Panc1 (cell line): ENCODE data around the gene TBC1D32. TPM values are rescaled to one million over a fixed set of nuclear protein-coding genes. Genes with fewer than 3 reads are reported as not detected.

ENCODE experiments used
- ATAC-seq: fragments of 200-7000 bp; cut with Tn5 transposase; 2 replicates; pipeline ENCODE4 v1.9.1; 2020; ENCODE audit warnings: mild to moderate bottlenecking, moderate library complexity
- BruUV-seq: library from RNA; stranded (reverse); fragments of 400-500 nt; replicated peaks from 2 replicates; lab custom pipeline; 2021; lab: Mats Ljungman, UMichigan
- CTCF ChIA-PET: fragments of 300-600 bp; sonication (Branson Sonifier 250); formaldehyde crosslinking; loops from one replicate; lab custom pipeline; 2022; ENCODE audit warnings: antibody characterized with exemption; lab: Charles Lee
- POLR2A ChIA-PET: fragments of 300-600 bp; sonication (Branson Sonifier 250); formaldehyde crosslinking; loops from one replicate; lab custom pipeline; 2022; ENCODE audit warnings: antibody characterized with exemption; lab: Charles Lee
- DNase-seq: peaks from one replicate; pipeline ENCODE4 v3.0.0-alpha.2; 2010; ENCODE audit warnings: low read depth, low spot score
- H3K27ac ChIP-seq: 2 replicates; pipeline ENCODE4 v1.5.1; 2011; ENCODE audit warnings: mild to moderate bottlenecking, low read length, inconsistent platforms
- H3K27me3 ChIP-seq: fragments of 200-500 bp; sonication (Bioruptor generic); 2 replicates; pipeline ENCODE4 v1.6.0; 2014; ENCODE audit warnings: low read length, inconsistent platforms; ENCODE audit not compliant: control insufficient read depth, insufficient read depth
- H3K36me3 ChIP-seq: fragments of 200-500 bp; sonication (Bioruptor generic); 2 replicates; pipeline ENCODE4 v1.5.1; 2014; ENCODE audit warnings: inconsistent platforms, mild to moderate bottlenecking, low read length, moderate library complexity; ENCODE audit not compliant: control insufficient read depth, insufficient read depth
- H3K4me1 ChIP-seq: 2 replicates; pipeline ENCODE4 v1.5.1; 2011; ENCODE audit warnings: inconsistent platforms, mild to moderate bottlenecking, low read length, moderate library complexity; ENCODE audit not compliant: control insufficient read depth, insufficient read depth
- H3K4me3 ChIP-seq, 2 experiments: 2 replicates each; pipeline ENCODE4 v1.5.1; 2011 to 2012; ENCODE audit warnings: low read depth in 2 of 2, low read length in 2 of 2, mild to moderate bottlenecking in 2 of 2, inconsistent platforms in 1 of 2, moderate library complexity in 1 of 2
- H3K9me3 ChIP-seq: fragments of 200-500 bp; sonication (Bioruptor generic); 2 replicates; pipeline ENCODE4 v1.5.1; 2014; ENCODE audit warnings: low read depth, mild to moderate bottlenecking, inconsistent platforms, low read length, moderate library complexity; ENCODE audit not compliant: control insufficient read depth, insufficient read depth
- POLR2AphosphoS5 ChIP-seq: IDR thresholded peaks from 2 replicates; pipeline ENCODE4 v1.6.1; 2012; ENCODE audit warnings: mild to moderate bottlenecking, low read depth, low read length, moderate library complexity
- SIN3A ChIP-seq: IDR thresholded peaks from 2 replicates; pipeline ENCODE4 v1.6.1; 2012; ENCODE audit warnings: low read depth, mild to moderate bottlenecking, low read length, moderate library complexity, borderline replicate concordance; ENCODE audit not compliant: insufficient read depth
- TCF7L2 ChIP-seq: IDR thresholded peaks from 2 replicates; pipeline ENCODE4 v1.6.1; 2011; ENCODE audit warnings: mild to moderate bottlenecking, low read depth, low read length, inconsistent platforms
- in situ Hi-C: cut with HindIII; loops from 2 replicates; pipeline ENCODE4 v1.10.0; 2016; ENCODE audit warnings: low sequenced_read_pairs, low pct_unique_long_range_greater_than_20kb
- intact Hi-C: fragments of 100-400 bp; cut with micrococcal nuclease; formaldehyde crosslinking; loops from one replicate; pipeline ENCODE4 v1.10.0; 2022; ENCODE audit not compliant: unreplicated experiment
- total RNA-seq: library from RNA; stranded (reverse); gene quantifications from one replicate; pipeline ENCODE4 v1.2.1, GENCODE V29; 2021; ENCODE audit not compliant: unreplicated experiment
- TF ChIP-seq, protein P1 (sequence below): fragments of 450-650 bp; IDR thresholded peaks from 2 replicates; pipeline ENCODE4 v1.5.1; 2017; ENCODE audit warnings: mild to moderate bottlenecking
- TF ChIP-seq, protein P2 (sequence below), 2 experiments: IDR thresholded peaks; 2 replicates each; pipeline ENCODE4 v1.6.1; 2011 to 2012; ENCODE audit warnings: low read depth in 2 of 2, control low read depth in 1 of 2, low read length in 1 of 2, mild to moderate bottlenecking in 1 of 2, moderate library complexity in 1 of 2; ENCODE audit not compliant: insufficient read depth in 1 of 2

Gene TBC1D32
- total RNA-seq, 1 experiment from 2014 or later, result 15.8 TPM

DNA sequence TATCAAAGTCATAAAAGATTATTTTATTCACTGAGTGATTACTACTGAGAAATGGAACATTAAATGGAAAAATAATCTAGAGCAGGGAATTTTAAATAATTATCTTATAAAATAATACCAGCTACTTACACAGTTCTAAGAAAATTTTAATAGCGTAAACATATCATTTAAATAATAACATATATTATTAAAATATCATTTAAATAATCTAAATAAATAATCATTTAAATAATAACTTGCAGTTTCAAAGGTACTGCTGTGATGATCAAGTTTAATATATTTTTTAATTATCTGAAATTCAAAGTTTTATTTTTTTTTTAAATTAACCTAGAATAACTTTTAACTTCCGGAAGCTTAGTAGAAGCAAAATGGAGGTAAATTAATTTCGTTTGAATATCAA, 301.2 kb downstream of the TBC1D32 start:
- no peaks in the 10 kb centered on the region for H3K4me1 ChIP-seq
- intact Hi-C loops (no loop called here), in situ Hi-C loops (no loop called here)
- ATAC-seq (no peak), DNase-seq (no peak)
- POLR2A ChIA-PET, result no interaction called here
- no peak for TF ChIP-seq POLR2AphosphoS5
- TF ChIP-seq SIN3A, result no peak
- TF ChIP-seq, protein P1, sequence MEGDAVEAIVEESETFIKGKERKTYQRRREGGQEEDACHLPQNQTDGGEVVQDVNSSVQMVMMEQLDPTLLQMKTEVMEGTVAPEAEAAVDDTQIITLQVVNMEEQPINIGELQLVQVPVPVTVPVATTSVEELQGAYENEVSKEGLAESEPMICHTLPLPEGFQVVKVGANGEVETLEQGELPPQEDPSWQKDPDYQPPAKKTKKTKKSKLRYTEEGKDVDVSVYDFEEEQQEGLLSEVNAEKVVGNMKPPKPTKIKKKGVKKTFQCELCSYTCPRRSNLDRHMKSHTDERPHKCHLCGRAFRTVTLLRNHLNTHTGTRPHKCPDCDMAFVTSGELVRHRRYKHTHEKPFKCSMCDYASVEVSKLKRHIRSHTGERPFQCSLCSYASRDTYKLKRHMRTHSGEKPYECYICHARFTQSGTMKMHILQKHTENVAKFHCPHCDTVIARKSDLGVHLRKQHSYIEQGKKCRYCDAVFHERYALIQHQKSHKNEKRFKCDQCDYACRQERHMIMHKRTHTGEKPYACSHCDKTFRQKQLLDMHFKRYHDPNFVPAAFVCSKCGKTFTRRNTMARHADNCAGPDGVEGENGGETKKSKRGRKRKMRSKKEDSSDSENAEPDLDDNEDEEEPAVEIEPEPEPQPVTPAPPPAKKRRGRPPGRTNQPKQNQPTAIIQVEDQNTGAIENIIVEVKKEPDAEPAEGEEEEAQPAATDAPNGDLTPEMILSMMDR, result no peak
- TF ChIP-seq TCF7L2, result no peak
- TF ChIP-seq, protein P2, sequence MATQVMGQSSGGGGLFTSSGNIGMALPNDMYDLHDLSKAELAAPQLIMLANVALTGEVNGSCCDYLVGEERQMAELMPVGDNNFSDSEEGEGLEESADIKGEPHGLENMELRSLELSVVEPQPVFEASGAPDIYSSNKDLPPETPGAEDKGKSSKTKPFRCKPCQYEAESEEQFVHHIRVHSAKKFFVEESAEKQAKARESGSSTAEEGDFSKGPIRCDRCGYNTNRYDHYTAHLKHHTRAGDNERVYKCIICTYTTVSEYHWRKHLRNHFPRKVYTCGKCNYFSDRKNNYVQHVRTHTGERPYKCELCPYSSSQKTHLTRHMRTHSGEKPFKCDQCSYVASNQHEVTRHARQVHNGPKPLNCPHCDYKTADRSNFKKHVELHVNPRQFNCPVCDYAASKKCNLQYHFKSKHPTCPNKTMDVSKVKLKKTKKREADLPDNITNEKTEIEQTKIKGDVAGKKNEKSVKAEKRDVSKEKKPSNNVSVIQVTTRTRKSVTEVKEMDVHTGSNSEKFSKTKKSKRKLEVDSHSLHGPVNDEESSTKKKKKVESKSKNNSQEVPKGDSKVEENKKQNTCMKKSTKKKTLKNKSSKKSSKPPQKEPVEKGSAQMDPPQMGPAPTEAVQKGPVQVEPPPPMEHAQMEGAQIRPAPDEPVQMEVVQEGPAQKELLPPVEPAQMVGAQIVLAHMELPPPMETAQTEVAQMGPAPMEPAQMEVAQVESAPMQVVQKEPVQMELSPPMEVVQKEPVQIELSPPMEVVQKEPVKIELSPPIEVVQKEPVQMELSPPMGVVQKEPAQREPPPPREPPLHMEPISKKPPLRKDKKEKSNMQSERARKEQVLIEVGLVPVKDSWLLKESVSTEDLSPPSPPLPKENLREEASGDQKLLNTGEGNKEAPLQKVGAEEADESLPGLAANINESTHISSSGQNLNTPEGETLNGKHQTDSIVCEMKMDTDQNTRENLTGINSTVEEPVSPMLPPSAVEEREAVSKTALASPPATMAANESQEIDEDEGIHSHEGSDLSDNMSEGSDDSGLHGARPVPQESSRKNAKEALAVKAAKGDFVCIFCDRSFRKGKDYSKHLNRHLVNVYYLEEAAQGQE (IDR thresholded peaks at IDR 0.05; ENCODE audit: insufficient read depth in 1 of 2, low read depth in 2 of 2, low read length in 1 of 2), result no peak
- no peaks in the 10 kb centered on the region for H3K36me3 ChIP-seq
- no peak overlapping the region for H3K4me3 ChIP-seq
- H3K9me3 ChIP-seq, result 0 out of 2 replicates have a peak, but pooled peaks cover 3% of the 10 kb centered on the region
- H3K27ac ChIP-seq, result no peak overlapping the region
- H3K27me3 ChIP-seq, result no peaks in the 10 kb centered on the region
- BruUV-seq, result no TSS peak
- CTCF ChIA-PET, result no interaction called here

DNA sequence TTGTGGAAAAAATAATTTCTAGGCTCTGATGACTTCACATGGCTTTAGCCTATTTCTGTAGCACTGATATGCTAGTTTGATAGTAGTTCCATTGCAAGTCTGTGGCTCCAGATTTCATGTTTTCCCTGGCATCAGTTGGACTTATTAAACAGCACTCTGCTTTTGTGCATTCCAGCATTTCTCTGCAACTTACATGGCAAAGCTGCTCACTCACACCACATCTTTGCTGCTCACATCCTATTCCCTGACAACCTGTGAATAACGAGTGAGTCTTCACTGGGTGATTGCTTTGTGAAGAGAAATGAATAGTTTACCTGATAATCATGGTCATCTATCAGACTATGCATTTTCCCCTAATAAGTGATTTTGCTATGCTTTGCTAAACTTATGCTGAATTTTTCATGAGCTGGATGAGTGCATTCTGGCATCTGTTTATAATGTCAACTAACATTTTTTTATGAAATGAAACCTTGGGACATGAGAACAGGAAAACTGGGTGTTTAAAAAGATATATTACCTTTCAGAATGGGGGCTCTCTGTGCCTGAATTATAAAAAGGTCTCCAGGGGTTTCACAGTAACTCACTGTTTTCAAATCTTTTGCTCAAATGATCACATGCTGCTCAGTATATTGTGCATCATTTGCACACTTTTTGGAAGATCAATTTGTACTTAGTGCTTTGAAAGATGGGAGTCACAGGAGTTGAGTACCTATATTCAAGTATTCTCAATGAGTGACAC, 301.8 kb downstream of the TBC1D32 start:
- Histone ChIP-seq H3K9me3 (0 out of 2 replicates have a peak, but pooled peaks cover 3% of the 10 kb centered on the region), H3K4me1 (no peaks in the 10 kb centered on the region), H3K4me3 (no peak overlapping the region), H3K36me3 (no peaks in the 10 kb centered on the region), H3K27ac (no peak overlapping the region), H3K27me3 (no peaks in the 10 kb centered on the region)
- BruUV-seq, result no TSS peak
- intact Hi-C loops, result no loop called here
- in situ Hi-C loops, result no loop called here
- ChIA-PET CTCF (no interaction called here), POLR2A (no interaction called here)
- DNase-seq (no peak), ATAC-seq (no peak)
- TF ChIP-seq, protein P1, result no peak
- TF ChIP-seq, protein P2 (IDR thresholded peaks at IDR 0.05; ENCODE audit: insufficient read depth in 1 of 2, low read depth in 2 of 2, low read length in 1 of 2), result no peak
- TF ChIP-seq POLR2AphosphoS5, result no peak
- no peak for TF ChIP-seq SIN3A
- TF ChIP-seq TCF7L2, result no peak
